Bronchial epithelial cell (primary cell): ENCODE data around the gene MRPS27. TPM values are rescaled to one million over a fixed set of nuclear protein-coding genes. Genes with fewer than 3 reads are reported as not detected.

Experiments
- DNase-seq: peaks from one replicate; pipeline ENCODE4 v3.0.0-alpha.2; 2010; ENCODE audit warnings: low read depth
- FAIRE-seq: peaks from 2 replicates; lab custom pipeline; 2011; peaks lifted over from hg19 to GRCh38; lab: Jason Lieb, UNC
- H3K27me3 ChIP-seq: 2 replicates; pipeline ENCODE4 v1.5.1; 2011; ENCODE audit warnings: low read length; ENCODE audit not compliant: control insufficient read depth, insufficient read depth
- H3K36me3 ChIP-seq: 2 replicates; pipeline ENCODE4 v1.5.1; 2011; ENCODE audit warnings: low read length; ENCODE audit not compliant: control insufficient read depth, insufficient read depth
- H3K4me3 ChIP-seq: 2 replicates; pipeline ENCODE4 v1.5.1; 2011; ENCODE audit warnings: mild to moderate bottlenecking, low read depth, low read length, control low read depth
- CTCF ChIP-seq: IDR thresholded peaks from 2 replicates; pipeline ENCODE4 v1.5.1; 2011; ENCODE audit warnings: mild to moderate bottlenecking, moderate library complexity, low read length, control low read depth, inconsistent platforms; ENCODE audit not compliant: insufficient read depth, severe bottlenecking
- total RNA-seq: library from RNA; depleted of rRNA; stranded (reverse); fragments of >200 nt; gene quantifications from 2 replicates; pipeline ENCODE4 v1.2.1, GENCODE V29; 2014

Gene MRPS27
- total RNA-seq, 1 donor from 2014 or later = 53.4 TPM

- no peak for FAIRE-seq
- DNase-seq = no peak
- H3K27me3 ChIP-seq = no peaks in the 10 kb centered on the region
- H3K36me3 ChIP-seq = no peaks in the 10 kb centered on the region
- no peak overlapping the region for H3K4me3 ChIP-seq
- no peak for TF ChIP-seq CTCF
These were observed 134.3 kb downstream of the MRPS27 start for GRCh38 chr5:72185496-72186329.

GRCh38 chr5:72184408-72184807 lies 135.6 kb downstream of the MRPS27 start:
- no peak overlapping the region for H3K4me3 ChIP-seq
- no peaks in the 10 kb centered on the region for H3K27me3 ChIP-seq
- TF ChIP-seq CTCF = no peak
- DNase-seq = no peak
- FAIRE-seq = no peak
- H3K36me3 ChIP-seq = no peaks in the 10 kb centered on the region

- Histone ChIP-seq H3K4me3 (no peak overlapping the region), H3K36me3 (no peaks in the 10 kb centered on the region), H3K27me3 (no peaks in the 10 kb centered on the region)
- TF ChIP-seq CTCF = no peak
- FAIRE-seq (no peak), DNase-seq (no peak)
These were observed 136.9 kb downstream of the MRPS27 start for GRCh38 chr5:72183101-72183520.

- no peak for DNase-seq
- TF ChIP-seq CTCF = no peak
- no peak for FAIRE-seq
- Histone ChIP-seq H3K4me3 (no peak overlapping the region), H3K27me3 (no peaks in the 10 kb centered on the region), H3K36me3 (no peaks in the 10 kb centered on the region)
These were observed 137.4 kb downstream of the MRPS27 start for GRCh38 chr5:72182686-72183085.

- Histone ChIP-seq H3K4me3 (no peak overlapping the region), H3K36me3 (no peaks in the 10 kb centered on the region), H3K27me3 (no peaks in the 10 kb centered on the region)
- TF ChIP-seq CTCF = no peak
- DNase-seq (no peak), FAIRE-seq (no peak)
These were observed 139.1 kb downstream of the MRPS27 start for GRCh38 chr5:72180925-72181324.
